H7 (cell line): ENCODE results near the gene SP2. TPM values are rescaled to one million over a fixed set of nuclear protein-coding genes. Genes with fewer than 3 reads are reported as not detected.

Experiments
- DNase-seq: peaks from one replicate; pipeline ENCODE4 v3.0.0; 2012
- H3K27me3 ChIP-seq: 2 replicates; pipeline ENCODE4 v1.6.0; 2011; ENCODE audit warnings: mild to moderate bottlenecking, low read length; ENCODE audit not compliant: control insufficient read depth, insufficient read depth
- H3K36me3 ChIP-seq: replicated peaks from 2 replicates; pipeline ENCODE4 v1.5.1; 2011; ENCODE audit warnings: low read length; ENCODE audit not compliant: control insufficient read depth, insufficient read depth
- H3K4me3 ChIP-seq: 2 replicates; pipeline ENCODE4 v1.5.1; 2011; ENCODE audit warnings: low read depth, mild to moderate bottlenecking, control low read depth, low read length, moderate library complexity; ENCODE audit not compliant: insufficient read depth
- total RNA-seq: library from RNA; depleted of rRNA; stranded (reverse); fragments of >200 nt; shearing (Covaris generic); gene quantifications from 2 replicates; pipeline ENCODE4 v1.2.3, GENCODE V29; 2014; rRNA removed

The SP2 gene
- 2.7 and 3.2 TPM in 2 replicates for total RNA-seq

- DNase-seq, result peak; percentile 98
Measured at GRCh38 chr17:47895856-47896671, at the start of gene SP2. SP2 (plus strand) TSS chr17:47896236; CDS start chr17:47896287, 51 bp downstream.

GRCh38 chr17:47846716-47847340 lies 49.2 kb upstream of the SP2 start:
- DNase-seq, result peak; percentile 78
- no peaks in the 10 kb centered on the region for H3K36me3 ChIP-seq
- H3K27me3 ChIP-seq, result peaks cover 74% of the 10 kb centered on the region
- H3K4me3 ChIP-seq, result peak overlapping the region; percentile 19; the same call in 1 of the 2 replicates

More at GRCh38 chr17:47895856-47896671, at the start of gene SP2:
- H3K36me3 ChIP-seq, result no peaks in the 10 kb centered on the region
- no peaks in the 10 kb centered on the region for H3K27me3 ChIP-seq
- peak within 1 kb of the TSS; percentile 88 for H3K4me3 ChIP-seq

- Histone ChIP-seq H3K27me3 (peaks cover 82% of the 10 kb centered on the region), H3K4me3 (peak overlapping the region; percentile 43)
- DNase-seq, result peak; percentile 92
Measured at GRCh38 chr17:47847341-47848197, 48.5 kb upstream of the SP2 start.

GRCh38 chr17:47848198-47848513 lies 47.9 kb upstream of the SP2 start:
- Histone ChIP-seq H3K4me3 (peak overlapping the region; percentile 43), H3K27me3 (peaks cover 88% of the 10 kb centered on the region)
- DNase-seq, result peak; percentile 79

More at GRCh38 chr17:47847341-47848197, 48.5 kb upstream of the SP2 start:
- no peaks in the 10 kb centered on the region for H3K36me3 ChIP-seq

GRCh38 chr17:47850373-47850691 lies 45.7 kb upstream of the SP2 start:
- no peak for DNase-seq
- H3K27me3 ChIP-seq, result peaks cover 98% of the 10 kb centered on the region
- H3K36me3 ChIP-seq, result no peaks in the 10 kb centered on the region
- peak overlapping the region; percentile 45 for H3K4me3 ChIP-seq

More at GRCh38 chr17:47848198-47848513, 47.9 kb upstream of the SP2 start:
- no peaks in the 10 kb centered on the region for H3K36me3 ChIP-seq

GRCh38 chr17:47850692-47851573 lies 45.1 kb upstream of the SP2 start, which contains the start of gene SP6:
SP6 (minus strand) TSS chr17:47851163; CDS start chr17:47848429, 2,734 bp downstream.
- DNase-seq, result peak; percentile 96
- no peaks in the 10 kb centered on the region for H3K36me3 ChIP-seq
- peaks cover 98% of the 10 kb centered on the region for H3K27me3 ChIP-seq
- peak within 1 kb of the TSS; percentile 45 for H3K4me3 ChIP-seq

- peaks cover 97% of the 10 kb centered on the region for H3K27me3 ChIP-seq
- peak overlapping the region; percentile 45; the same call in 1 of the 2 replicates for H3K4me3 ChIP-seq
- no peaks in the 10 kb centered on the region for H3K36me3 ChIP-seq
- peak; percentile 76 for DNase-seq
Measured at GRCh38 chr17:47851764-47852112, 44.3 kb upstream of the SP2 start.

GRCh38 chr17:47852113-47852949 lies 43.7 kb upstream of the SP2 start:
- no peak for DNase-seq
- Histone ChIP-seq H3K36me3 (no peaks in the 10 kb centered on the region), H3K27me3 (peaks cover 92% of the 10 kb centered on the region), H3K4me3 (peak overlapping the region; percentile 45; the same call in 1 of the 2 replicates)

GRCh38 chr17:47853616-47854015 lies 42.4 kb upstream of the SP2 start:
- H3K27me3 ChIP-seq, result peaks cover 80% of the 10 kb centered on the region
- no peak overlapping the region for H3K4me3 ChIP-seq
- no peaks in the 10 kb centered on the region for H3K36me3 ChIP-seq
- no peak for DNase-seq

GRCh38 chr17:47855737-47856136 lies 40.3 kb upstream of the SP2 start:
- no peak for DNase-seq
- Histone ChIP-seq H3K4me3 (no peak overlapping the region), H3K27me3 (peaks cover 69% of the 10 kb centered on the region), H3K36me3 (no peaks in the 10 kb centered on the region)

- Histone ChIP-seq H3K4me3 (no peak overlapping the region), H3K27me3 (peaks cover 61% of the 10 kb centered on the region), H3K36me3 (no peaks in the 10 kb centered on the region)
- no peak for DNase-seq
Measured at GRCh38 chr17:47856830-47857229, 39.2 kb upstream of the SP2 start.

GRCh38 chr17:47857551-47858455 lies 38.2 kb upstream of the SP2 start:
- Histone ChIP-seq H3K27me3 (peaks cover 51% of the 10 kb centered on the region), H3K36me3 (no peaks in the 10 kb centered on the region), H3K4me3 (no peak overlapping the region)
- DNase-seq, result peak; percentile 66
